B cell (primary cell): ENCODE data around the gene ALOX15. TPM values are rescaled to one million over a fixed set of nuclear protein-coding genes. Genes with fewer than 3 reads are reported as not detected.

ENCODE experiments used
- ATAC-seq: fragments of 200-7000 bp; cut with Tn5 transposase; one replicate; pipeline ENCODE4 v1.10.0; 2021; ENCODE audit warnings: low read depth, mild to moderate bottlenecking, moderate number of reproducible peaks, moderate library complexity
- CTCF ChIA-PET: fragments of 350-600 bp; sonication (Branson Sonifier 250); formaldehyde crosslinking; loops from one replicate; lab custom pipeline; 2021; ENCODE audit warnings: antibody characterized with exemption, inconsistent platforms; lab: Charles Lee
- POLR2A ChIA-PET: fragments of 350-600 bp; sonication (Branson Sonifier 250); formaldehyde crosslinking; loops from one replicate; lab custom pipeline; 2021; ENCODE audit warnings: antibody characterized with exemption; lab: Charles Lee
- DNase-seq: peaks from one replicate; pipeline ENCODE4 v3.0.0; 2013
- H2AFZ ChIP-seq: 2 replicates; pipeline ENCODE4 v1.6.1; 2012; ENCODE audit warnings: mild to moderate bottlenecking, low read depth, low read length; ENCODE audit not compliant: insufficient read depth, poor library complexity, severe bottlenecking
- H3K27ac ChIP-seq, 2 donors: 1 replicate in 1 of 2; 2 replicates in 1 of 2; pipeline ENCODE4 v1.5.1; 2012 to 2013; ENCODE audit warnings: low read length in 2 of 2, mild to moderate bottlenecking in 2 of 2, moderate library complexity in 1 of 2
- H3K27me3 ChIP-seq, 4 experiments: fragments of 200-600 bp in 1 of 4; sonication (generic) in 1 of 4; replicated peaks in 1 of 4; 1 replicate in 2 of 4; 2 replicates in 2 of 4; pipeline versions ENCODE4 v1.6.1 to v1.7.0; 2013 to 2016; ENCODE audit warnings: low read length in 3 of 4, mild to moderate bottlenecking in 2 of 4, mixed read lengths in 1 of 4, moderate library complexity in 1 of 4; ENCODE audit not compliant: insufficient read depth in 4 of 4, control insufficient read depth in 3 of 4; ENCODE audit errors: control extremely low read depth in 1 of 4
- H3K36me3 ChIP-seq, 2 experiments: replicated peaks in 1 of 2; 1 replicate in 1 of 2; 2 replicates in 1 of 2; pipeline versions ENCODE4 v1.6.1 to v1.7.1; 2013; ENCODE audit warnings: low read length in 1 of 2; ENCODE audit not compliant: insufficient read depth in 2 of 2, control insufficient read depth in 1 of 2; ENCODE audit errors: control extremely low read depth in 1 of 2, extremely low read depth in 1 of 2
- H3K4me1 ChIP-seq, 2 donors: fragments of 200-600 bp in 1 of 2; sonication (generic) in 1 of 2; 1 replicate in 1 of 2; 2 replicates in 1 of 2; pipeline versions ENCODE4 v1.5.1 to v1.6.1; 2013 to 2017; ENCODE audit warnings: low read length in 2 of 2; ENCODE audit not compliant: control insufficient read depth in 2 of 2, insufficient read depth in 2 of 2
- H3K4me2 ChIP-seq: replicated peaks from 2 replicates; pipeline ENCODE3; 2012; ENCODE audit warnings: mild to moderate bottlenecking, low read depth, low read length; ENCODE audit not compliant: poor library complexity, severe bottlenecking
- H3K4me3 ChIP-seq, 5 experiments: fragments of 200-600 bp in 1 of 5; sonication (generic) in 1 of 5; 1 replicate in 3 of 5; 2 replicates in 2 of 5; pipeline versions ENCODE4 v1.5.1 to v1.7.0; 2011 to 2016; ENCODE audit warnings: low read length in 4 of 5, mild to moderate bottlenecking in 4 of 5, low read depth in 2 of 5, control low read depth in 1 of 5, moderate library complexity in 1 of 5; ENCODE audit not compliant: insufficient read depth in 1 of 5; ENCODE audit errors: control extremely low read depth in 1 of 5, extremely low read depth in 1 of 5
- H3K79me2 ChIP-seq: fragments of 200-600 bp; sonication (generic); one replicate; pipeline ENCODE4 v1.6.0; 2016; ENCODE audit warnings: low read length; ENCODE audit not compliant: control insufficient read depth, insufficient read depth
- H3K9ac ChIP-seq: fragments of 200-600 bp; sonication (generic); 2 replicates; pipeline ENCODE4 v1.6.1; 2017; ENCODE audit warnings: mild to moderate bottlenecking, low read length, moderate library complexity
- H3K9me3 ChIP-seq, 3 donors: one replicate each; pipeline versions ENCODE4 v1.6.1 to v1.7.1; 2013; ENCODE audit warnings: low read length in 2 of 3; ENCODE audit not compliant: control insufficient read depth in 2 of 3, insufficient read depth in 1 of 3; ENCODE audit errors: control extremely low read depth in 1 of 3
- H4K20me1 ChIP-seq: 2 replicates; pipeline ENCODE4 v1.6.0; 2012; ENCODE audit warnings: mild to moderate bottlenecking, low read length; ENCODE audit not compliant: insufficient read depth, control insufficient read depth, poor library complexity, severe bottlenecking
- H3K27ac Mint-ChIP-seq: one replicate; pipeline ENCODE4 v1.8.0; 2021; ENCODE audit warnings: mixed read lengths
- H3K27me3 Mint-ChIP-seq: one replicate; pipeline ENCODE4 v1.8.0; 2021; ENCODE audit warnings: mixed read lengths
- H3K4me1 Mint-ChIP-seq: one replicate; pipeline ENCODE4 v1.8.0; 2021; ENCODE audit warnings: mixed read lengths
- H3K4me3 Mint-ChIP-seq: one replicate; pipeline ENCODE4 v1.8.0; 2021; ENCODE audit warnings: mixed read lengths
- H3K9me3 Mint-ChIP-seq: one replicate; pipeline ENCODE4 v1.8.0; 2022; ENCODE audit warnings: mixed read lengths; ENCODE audit not compliant: insufficient read depth
- EZH2 ChIP-seq: IDR thresholded peaks from 2 replicates; pipeline ENCODE4 v1.6.1; 2012; ENCODE audit warnings: borderline replicate concordance, low read depth, mild to moderate bottlenecking, moderate library complexity, low read length; ENCODE audit not compliant: insufficient read depth, poor library complexity, severe bottlenecking
- WGBS: methylation state at CpG from one replicate; pipeline ENCODE4 v1.1.5; 2013; ENCODE audit warnings: missing lambda C conversion rate; ENCODE audit not compliant: insufficient coverage; 5-methylcytosine and 5-hydroxymethylcytosine counted together
- intact Hi-C: fragments of 100-400 bp; cut with micrococcal nuclease; formaldehyde crosslinking; loops from one replicate; pipeline ENCODE4 v1.10.0; 2022
- polyA plus RNA-seq: library from polyadenylated mRNA; depleted of rRNA; stranded (reverse); fragments of >200 nt; gene quantifications from 2 replicates; pipeline ENCODE4 v1.2.3, GENCODE V29; 2012
- total RNA-seq, 2 donors: library from RNA; stranded (reverse); fragments of 120-200 nt in 1 of 2; gene quantifications; 1 replicate in 1 of 2; 2 replicates in 1 of 2; pipeline versions ENCODE4 v1.2.3 to v1.2.4, GENCODE V29; 2013 to 2022
- TF ChIP-seq, protein P1 (sequence below): fragments of 200-600 bp; IDR thresholded peaks from one replicate; pipeline ENCODE4 v1.8.0; 2022; ENCODE audit warnings: antibody characterized with exemption, mild to moderate bottlenecking

Gene ALOX15
- total and polyA plus RNA-seq, 2 donors (not counting 1 experiment from before 2014, with no cell fraction given): 0.10 TPM; not detected in 1

DNA sequence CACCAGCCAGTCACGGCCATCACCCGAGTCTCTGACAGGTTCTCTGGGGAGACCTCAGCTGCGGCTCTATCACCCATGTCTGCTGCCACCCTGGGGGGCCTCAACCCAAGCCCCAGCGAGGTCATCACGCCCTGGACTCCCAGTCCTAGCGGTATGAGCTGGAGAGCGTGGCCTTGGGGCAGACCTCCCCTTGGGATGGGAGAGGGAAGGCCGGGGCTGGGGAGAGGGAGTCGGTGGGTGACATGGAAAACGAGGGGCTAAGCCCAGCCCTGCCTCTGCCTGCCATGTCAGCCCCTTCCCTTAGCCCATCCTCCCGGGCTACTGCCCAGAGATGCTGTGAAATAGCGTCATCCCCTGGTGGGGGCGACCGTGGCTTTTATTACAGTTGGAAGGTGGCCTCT, 48.5 kb downstream of the ALOX15 start:
- ATAC-seq (no peak), DNase-seq (no peak)
- Histone ChIP-seq H3K27ac (no peak overlapping the region), H4K20me1 (no peaks in the 10 kb centered on the region), H3K9ac (no peak overlapping the region), H3K9me3 (no peaks in the 10 kb centered on the region), H2AFZ (no peak overlapping the region), H3K4me2 (no peak overlapping the region), H3K4me3 (no peak overlapping the region), H3K27me3 (peaks cover 0 to 19% (median 0%) of the 10 kb centered on the region in 4 experiments), H3K79me2 (no peaks in the 10 kb centered on the region), H3K36me3 (no peaks in the 10 kb centered on the region), H3K4me1 (peaks cover 0 to 4% of the 10 kb centered on the region in 2 donors)
- H3K4me3 Mint-ChIP-seq: no peak overlapping the region
- H3K9me3 Mint-ChIP-seq: no peaks in the 10 kb centered on the region
- H3K27ac Mint-ChIP-seq: no peak overlapping the region
- TF ChIP-seq, protein P1, sequence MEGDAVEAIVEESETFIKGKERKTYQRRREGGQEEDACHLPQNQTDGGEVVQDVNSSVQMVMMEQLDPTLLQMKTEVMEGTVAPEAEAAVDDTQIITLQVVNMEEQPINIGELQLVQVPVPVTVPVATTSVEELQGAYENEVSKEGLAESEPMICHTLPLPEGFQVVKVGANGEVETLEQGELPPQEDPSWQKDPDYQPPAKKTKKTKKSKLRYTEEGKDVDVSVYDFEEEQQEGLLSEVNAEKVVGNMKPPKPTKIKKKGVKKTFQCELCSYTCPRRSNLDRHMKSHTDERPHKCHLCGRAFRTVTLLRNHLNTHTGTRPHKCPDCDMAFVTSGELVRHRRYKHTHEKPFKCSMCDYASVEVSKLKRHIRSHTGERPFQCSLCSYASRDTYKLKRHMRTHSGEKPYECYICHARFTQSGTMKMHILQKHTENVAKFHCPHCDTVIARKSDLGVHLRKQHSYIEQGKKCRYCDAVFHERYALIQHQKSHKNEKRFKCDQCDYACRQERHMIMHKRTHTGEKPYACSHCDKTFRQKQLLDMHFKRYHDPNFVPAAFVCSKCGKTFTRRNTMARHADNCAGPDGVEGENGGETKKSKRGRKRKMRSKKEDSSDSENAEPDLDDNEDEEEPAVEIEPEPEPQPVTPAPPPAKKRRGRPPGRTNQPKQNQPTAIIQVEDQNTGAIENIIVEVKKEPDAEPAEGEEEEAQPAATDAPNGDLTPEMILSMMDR: no peak
- TF ChIP-seq EZH2: no peak
- peaks cover 3% of the 10 kb centered on the region for H3K4me1 Mint-ChIP-seq
- CTCF ChIA-PET: no interaction called here
- H3K27me3 Mint-ChIP-seq: peaks cover 22% of the 10 kb centered on the region
- 84% methylated on average over 13 of the region's 14 CpGs for WGBS
- POLR2A ChIA-PET: no interaction called here
- intact Hi-C loops: no loop called here

- ChIA-PET CTCF (no interaction called here), POLR2A (no interaction called here)
- H3K27ac Mint-ChIP-seq: no peak overlapping the region
- no peak for TF ChIP-seq EZH2
- TF ChIP-seq, protein P1: no peak
- H3K27me3 Mint-ChIP-seq: peaks cover 18% of the 10 kb centered on the region
- Histone ChIP-seq H3K4me3 (no peak overlapping the region), H3K79me2 (no peaks in the 10 kb centered on the region), H3K27me3 (peaks cover 0 to 19% (median 0%) of the 10 kb centered on the region in 4 experiments), H3K9ac (no peak overlapping the region), H3K4me1 (peaks cover 0 to 4% of the 10 kb centered on the region in 2 donors), H3K36me3 (no peaks in the 10 kb centered on the region), H3K9me3 (no peaks in the 10 kb centered on the region), H3K4me2 (no peak overlapping the region), H4K20me1 (no peaks in the 10 kb centered on the region), H2AFZ (no peak overlapping the region), H3K27ac (no peak overlapping the region)
- H3K9me3 Mint-ChIP-seq: no peaks in the 10 kb centered on the region
- no peak for DNase-seq
- H3K4me1 Mint-ChIP-seq: peaks cover 3% of the 10 kb centered on the region
- intact Hi-C loops: no loop called here
- no peak for ATAC-seq
- WGBS: 88% methylated on average over 11 of the region's 11 CpGs
- H3K4me3 Mint-ChIP-seq: no peak overlapping the region
Observed at GRCh38 chr17:4592240-4593005, 49.1 kb downstream of the ALOX15 start.
